Measurements from ENCODE around the gene CLBA1.
A peak's percentile ranks its signal among the peaks of the same experiment; 100 is the strongest.
"Not testable (repeated sequence)": the region's sequence is repeated elsewhere in the genome, so short reads cannot be mapped to it uniquely, and the experiment has no call there.

CLBA1 gene

DNA sequence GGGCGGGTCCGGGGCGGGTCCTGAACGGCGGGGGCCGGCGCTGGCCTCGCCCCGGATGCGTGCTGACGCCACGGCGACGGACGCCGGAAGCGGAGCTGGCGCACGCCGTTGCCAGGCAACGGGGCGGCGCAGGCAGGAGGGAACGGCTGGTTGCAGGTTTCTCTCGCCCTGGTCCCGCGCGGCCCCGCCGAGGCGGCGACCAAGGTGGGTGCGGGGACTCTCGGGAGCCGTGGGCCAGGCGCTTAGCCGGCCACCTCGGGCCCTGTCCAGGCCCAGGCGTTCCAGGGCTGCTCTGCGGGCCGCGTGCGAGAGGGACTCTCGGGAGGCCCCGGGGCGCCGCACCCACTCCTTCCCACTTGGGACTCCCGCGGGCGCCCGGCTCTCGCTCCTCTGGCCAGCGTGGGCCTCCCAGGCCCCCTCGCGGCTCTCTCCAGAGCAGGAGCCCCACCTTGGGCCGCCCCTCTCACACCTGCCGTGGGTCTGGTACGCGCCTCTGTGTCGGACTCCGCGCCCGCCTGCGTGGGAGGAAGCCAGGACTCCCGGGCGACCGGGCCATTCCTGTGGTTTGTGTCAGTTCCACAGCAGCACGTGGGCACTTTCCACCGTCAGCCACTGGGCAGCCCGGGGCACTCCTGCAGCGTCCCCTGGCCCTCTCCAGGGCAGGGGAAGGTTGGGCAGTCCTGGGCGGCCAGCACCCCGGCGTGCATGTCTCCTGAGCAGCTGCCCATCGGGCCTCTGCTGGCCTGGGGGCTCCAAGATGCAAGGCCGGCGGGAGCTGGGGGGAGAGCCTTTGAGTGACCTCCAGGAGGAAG lies at the start of gene CLBA1:
Gene CLBA1, plus strand, starts transcription at position 114 of the 812 bp plus-strand sequence. Its CDS starts 644 bp downstream, at position 758.
- DNase-seq (ENCODE audit: extremely low read depth in 1 of 2, low read depth in 1 of 2): peak; percentile 76 to 84

DNA sequence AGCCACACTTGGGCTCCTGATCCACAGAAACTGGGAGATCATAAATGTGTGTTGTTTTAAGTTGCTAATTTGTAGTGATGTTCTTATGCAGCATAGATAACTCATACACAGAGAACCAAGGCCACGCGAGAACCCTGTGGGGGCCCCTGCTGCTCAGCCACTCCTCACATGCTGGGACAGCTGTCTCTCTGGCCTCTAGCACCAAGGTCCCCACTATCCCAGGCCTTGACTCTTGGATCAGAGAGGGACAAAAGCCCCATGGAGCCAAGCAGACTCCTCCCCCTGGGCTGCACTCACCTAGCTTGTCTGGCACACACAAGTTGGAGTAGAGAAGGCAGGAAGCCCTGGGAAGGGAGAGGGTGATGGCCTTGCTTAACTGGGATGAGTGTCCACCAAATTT lies 49.6 kb upstream of the CLBA1 start:
- DNase-seq (ENCODE audit: extremely low read depth in 1 of 2, low read depth in 1 of 2): no peak

DNA sequence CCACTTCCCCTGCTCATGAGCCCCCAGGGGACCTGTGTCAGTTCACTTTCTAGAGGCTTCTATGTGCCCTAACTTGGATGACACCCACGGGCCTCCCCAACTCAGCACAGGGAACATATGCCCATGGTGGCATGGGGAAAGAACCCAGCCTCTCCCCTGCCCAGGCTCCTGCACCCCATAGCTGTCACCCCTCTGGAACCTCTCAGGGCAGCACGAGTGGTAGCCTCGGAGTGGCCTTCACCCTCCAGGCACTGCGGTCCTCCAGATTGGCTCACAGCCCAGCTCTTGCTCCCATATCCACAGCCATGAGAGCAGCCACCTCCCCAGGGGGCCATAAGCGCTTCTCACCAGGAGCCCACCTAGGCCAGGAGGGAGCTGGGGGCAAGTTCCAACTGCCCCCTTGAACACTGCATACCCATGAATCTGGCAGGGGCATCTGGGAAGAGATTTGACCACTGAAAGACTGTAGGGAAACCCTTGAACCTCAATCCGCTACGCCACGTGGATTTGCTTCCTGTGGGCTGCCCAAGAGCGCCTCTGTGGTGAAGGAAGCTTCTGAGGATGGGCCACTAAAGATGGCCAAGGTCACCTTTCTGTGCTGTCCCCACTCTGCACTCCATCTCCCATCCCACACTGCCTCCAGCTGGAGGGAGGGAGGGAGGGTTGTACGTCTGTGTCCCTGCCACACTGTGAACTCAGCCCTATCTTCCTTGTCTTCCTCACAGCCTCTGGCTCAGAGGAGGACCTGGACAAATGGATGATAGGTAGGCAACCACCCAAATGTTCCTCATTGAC lies 49.0 kb upstream of the CLBA1 start:
- no peak for DNase-seq (ENCODE audit: extremely low read depth in 1 of 2, low read depth in 1 of 2)

DNA sequence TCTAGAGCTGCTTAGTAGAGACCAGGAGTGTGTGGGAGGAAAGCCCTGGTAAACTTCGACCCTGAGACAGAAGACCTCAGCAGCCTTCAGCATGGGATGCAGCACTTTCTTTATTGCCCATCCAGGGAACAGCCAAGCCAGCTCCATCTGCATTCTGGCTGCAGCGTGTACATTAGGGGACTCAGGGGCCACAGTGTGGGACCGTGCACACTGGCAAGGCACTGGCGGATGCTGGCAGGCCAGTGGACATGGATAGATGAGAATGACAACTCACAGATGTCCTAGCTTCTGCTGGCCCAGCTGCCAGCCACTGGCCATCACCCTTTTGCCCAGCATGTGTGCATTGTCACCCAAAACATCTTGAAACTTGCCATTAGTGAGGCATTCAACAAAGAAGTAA lies 48.4 kb upstream of the CLBA1 start:
- no peak for DNase-seq (ENCODE audit: extremely low read depth in 1 of 2, low read depth in 1 of 2)

DNA sequence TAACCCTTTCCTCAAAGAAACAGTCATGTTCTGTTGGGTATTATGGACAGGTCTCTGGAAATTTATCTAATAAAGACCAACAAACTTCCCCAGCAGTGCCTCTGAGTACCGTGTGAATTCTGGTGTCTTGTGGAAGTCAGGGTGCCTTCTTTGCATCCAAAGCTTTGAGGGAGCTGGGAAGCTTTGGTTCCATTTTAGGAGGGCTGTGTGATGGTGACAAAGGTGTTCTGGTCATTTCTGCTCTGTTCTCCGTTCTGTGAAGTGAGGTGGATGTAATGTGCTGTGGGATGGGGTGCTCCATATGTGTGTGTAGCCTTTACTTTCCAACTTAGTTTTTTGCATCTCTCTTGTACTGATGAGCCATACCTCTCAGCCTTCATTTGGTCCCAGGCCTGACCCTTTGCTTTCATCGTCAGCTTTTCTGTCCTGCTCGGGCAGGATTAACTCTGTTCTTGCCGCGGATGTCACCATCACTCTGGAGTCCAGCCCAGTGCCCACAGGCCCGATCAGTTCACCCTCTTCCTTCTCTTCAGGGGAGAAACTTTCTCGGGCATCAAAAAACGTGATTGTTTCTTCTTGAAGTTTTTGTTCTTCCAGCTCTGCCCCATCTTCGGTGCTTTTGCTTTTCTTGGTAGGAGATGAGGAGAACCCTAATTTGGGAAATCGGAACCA lies 47.8 kb upstream of the CLBA1 start:
- DNase-seq (ENCODE audit: extremely low read depth in 1 of 2, low read depth in 1 of 2): no peak

DNA sequence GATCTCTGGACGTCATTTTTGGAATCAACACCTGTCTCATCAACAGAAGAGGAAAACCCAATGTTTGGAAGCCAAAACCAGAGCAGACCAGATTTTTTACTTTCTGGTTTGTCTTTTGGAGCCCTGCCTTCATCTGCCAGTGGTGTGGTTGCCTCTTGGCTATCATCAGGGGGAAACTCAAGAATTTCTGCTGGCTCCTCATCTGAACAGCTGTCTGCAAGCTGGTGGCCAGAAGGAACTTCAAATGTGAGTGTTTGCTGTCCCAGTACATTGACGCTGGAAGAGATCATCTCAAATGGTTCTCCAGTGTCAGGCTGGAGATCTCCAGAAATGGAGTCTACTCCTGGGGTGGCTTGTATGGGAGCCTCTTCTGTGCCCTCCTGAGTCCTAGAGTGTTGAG lies 47.2 kb upstream of the CLBA1 start:
- no peak for DNase-seq (ENCODE audit: extremely low read depth in 1 of 2, low read depth in 1 of 2)

DNA sequence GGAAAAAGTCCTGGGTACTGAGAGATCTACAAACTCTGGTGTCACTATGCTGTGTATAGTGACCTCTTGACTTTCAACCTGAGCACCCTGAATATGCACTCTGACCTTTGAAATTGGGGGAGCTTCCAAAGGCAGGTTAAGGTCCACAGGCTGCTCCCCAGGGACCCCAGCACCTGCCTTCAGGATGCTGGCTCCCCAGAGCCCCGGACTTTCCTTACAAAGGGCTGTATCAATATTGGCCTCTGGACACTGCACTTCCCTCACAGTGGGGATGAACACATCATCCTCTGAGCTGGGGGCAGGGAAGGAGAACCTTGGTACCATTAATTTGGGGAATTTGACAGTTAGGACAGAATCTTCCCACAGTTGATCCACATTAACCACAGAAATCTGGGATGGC lies 46.6 kb upstream of the CLBA1 start:
- no peak for DNase-seq (ENCODE audit: extremely low read depth in 1 of 2, low read depth in 1 of 2)

DNA sequence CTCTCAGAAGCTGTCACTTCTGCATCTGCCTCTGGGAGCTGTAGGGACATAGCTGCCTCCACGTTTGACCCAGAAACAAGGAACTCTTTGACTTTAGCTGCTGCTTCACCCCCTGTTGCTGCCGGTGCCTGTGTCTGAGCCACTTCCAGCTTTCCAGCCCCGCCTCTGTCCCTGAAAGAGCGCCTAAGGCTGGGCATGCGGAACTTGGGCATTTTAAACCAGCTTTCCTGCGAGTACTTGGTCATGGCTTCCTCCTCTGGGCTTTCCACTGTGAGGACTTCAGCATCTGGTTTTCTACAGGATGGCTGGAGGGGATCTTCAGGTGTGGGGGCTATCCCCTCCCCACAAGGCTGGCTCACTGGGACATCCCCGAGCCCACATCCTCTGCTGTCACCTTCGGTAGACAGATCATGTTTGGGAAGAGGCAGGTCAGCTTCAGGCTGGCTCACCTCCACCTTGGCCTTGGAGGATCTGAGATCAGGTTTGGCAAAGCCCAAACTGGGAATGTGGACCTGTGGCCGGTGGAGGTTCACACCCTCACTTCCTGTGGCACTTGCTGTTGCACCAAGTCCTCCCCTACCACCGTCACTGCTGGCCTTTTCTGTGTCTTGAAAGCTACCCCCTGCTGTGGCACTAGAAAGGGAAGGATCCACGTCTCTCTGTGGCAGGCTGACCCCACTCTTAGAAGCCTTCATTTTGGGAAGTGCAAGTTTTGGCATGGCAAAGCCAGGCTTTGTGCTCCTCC lies 45.8 kb upstream of the CLBA1 start:
- DNase-seq (ENCODE audit: extremely low read depth in 1 of 2, low read depth in 1 of 2): no peak

DNA sequence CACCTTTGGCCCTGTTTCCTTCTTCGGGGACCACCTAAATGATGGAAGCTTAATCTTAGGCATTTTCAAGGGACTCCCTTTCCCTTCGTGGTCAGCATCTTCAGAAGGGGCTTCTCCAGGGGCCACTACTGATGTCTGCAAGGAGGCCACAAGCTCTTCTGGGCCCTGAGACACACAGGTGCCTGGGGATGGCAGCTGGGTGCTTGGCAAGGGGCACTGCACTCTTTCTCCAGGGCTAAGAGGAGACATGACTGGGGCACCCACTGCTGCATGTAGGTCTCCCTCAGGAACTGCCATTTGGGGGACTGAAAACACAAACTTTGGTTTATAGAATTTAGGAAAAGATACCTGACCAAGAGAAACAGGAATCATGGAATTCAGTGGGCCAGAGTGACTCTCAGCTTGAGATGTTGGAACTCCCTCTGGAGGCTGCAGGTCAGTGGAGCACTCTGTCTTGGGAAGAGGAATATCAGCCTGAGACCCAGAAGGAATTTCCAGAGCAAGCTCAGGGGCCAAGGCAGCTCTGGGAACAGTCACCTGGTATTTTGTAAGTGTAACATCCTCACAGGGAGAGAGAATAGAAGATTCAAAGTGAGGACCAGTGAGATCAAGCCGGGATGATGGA lies 45.0 kb upstream of the CLBA1 start:
- DNase-seq (ENCODE audit: extremely low read depth in 1 of 2, low read depth in 1 of 2): no peak

DNA sequence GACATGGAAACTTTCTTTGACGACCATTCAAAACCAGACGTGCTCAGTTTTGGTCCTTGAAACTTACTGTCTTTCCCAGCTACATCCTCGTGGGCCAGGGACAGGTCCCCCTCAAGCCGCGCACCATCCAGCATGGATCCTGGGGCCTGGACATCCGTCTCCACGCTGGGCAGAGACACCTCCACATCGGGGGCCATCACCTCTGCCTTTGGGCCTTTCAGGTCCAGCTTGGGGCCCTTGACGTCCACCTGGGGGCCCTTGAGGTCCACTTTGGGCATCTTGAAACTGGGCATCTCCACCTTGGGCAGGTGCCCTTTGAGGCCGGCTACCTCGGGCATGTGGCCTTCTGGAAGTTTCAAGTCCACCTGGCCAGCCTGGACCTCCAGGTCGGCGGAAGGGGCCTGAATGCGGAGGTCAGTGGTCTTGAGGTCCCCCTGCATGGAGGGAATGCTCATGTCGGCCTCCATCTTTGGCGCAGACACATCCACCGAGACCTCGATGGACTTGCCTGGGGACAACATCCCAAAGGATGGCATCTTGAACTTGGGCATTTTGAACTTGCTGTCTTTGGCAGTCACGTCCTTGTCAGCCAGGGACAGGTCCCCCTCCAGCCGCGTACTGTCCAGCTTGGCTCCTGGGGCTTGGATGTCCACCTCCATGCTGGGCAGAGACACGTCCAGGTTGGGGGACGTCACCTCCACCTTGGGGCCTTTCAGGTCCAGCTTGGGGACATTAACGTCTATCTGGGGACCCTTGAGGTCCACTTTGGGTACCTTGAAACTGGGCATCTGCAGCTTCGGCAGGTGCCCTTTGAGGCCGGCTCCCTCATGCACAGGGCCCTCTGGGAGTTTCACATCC lies 43.9 kb upstream of the CLBA1 start:
- DNase-seq (ENCODE audit: extremely low read depth in 1 of 2, low read depth in 1 of 2): no peak

DNA sequence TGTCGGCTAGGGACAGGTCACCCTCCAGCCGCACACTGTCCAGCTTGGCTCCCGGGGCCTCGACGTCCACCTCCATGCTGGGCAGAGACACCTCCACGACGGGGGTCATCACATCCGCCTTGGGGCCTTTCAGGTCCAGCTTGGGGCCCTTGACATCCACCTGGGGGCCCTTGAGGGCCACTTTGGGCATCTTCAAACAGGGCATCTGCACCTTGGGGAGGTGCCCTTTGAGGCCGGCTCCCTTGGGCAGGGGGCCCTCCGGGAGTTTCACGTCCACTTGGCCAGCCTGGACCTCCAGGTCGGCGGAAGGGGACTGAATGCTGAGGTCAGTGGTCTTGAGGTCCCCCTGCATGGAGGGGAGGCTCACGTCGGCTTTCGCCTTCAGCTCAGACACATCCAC lies 43.0 kb upstream of the CLBA1 start:
- no peak for DNase-seq (ENCODE audit: extremely low read depth in 1 of 2, low read depth in 1 of 2)

DNA sequence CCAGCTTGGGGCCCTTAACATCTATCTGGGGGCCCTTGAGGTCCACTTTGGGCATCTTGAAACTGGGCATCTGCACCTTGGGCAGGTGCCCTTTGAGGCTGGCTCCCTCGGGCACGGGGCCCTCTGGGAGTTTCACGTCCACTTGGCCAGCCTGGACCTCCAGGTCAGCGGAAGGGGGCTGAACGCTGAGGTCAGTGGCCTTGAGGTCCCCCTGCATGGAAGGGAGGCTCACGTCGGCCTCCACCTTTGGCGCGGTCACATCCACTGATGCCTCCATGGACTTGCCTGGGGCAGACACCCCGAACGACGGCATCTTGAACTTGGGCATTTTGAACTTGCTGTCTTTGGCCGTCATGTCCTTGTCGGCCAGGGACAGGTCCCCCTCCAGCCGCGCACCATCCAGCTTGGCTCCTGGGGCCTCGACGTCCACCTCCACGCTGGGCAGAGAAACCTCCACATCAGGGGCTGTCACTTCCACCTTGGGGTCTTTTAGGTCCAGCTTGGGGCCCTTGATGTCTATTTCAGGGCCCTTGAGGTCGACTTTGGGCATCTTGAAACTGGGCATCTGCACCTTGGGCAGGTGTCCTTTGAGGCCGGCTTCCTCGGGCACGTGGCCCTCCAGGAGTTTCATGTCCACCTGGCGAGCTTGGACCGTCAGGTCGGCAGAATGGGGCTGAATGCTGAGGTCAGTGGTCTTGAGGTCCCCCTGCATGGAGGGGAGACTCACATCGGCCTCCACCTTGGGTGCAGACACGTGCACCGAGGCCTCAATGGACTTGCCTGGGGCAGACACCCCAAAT lies 42.2 kb upstream of the CLBA1 start:
- not testable (repeated sequence) for DNase-seq (ENCODE audit: extremely low read depth in 1 of 2, low read depth in 1 of 2)

DNA sequence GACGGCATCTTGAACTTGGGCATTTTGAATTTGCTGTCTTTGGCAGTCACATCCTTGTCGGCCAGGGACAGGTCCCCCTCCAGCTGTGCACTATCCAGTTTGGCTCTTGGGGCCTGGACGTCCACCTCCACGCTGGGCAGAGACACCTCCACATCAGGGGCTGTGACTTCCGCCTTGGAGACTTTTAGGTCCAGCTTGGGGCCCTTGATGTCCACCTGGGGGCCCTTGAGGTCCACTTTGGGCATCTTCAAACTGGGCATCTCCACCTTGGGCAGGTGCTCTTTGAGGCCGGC lies 41.6 kb upstream of the CLBA1 start:
- not testable (repeated sequence) for DNase-seq (ENCODE audit: extremely low read depth in 1 of 2, low read depth in 1 of 2)

DNA sequence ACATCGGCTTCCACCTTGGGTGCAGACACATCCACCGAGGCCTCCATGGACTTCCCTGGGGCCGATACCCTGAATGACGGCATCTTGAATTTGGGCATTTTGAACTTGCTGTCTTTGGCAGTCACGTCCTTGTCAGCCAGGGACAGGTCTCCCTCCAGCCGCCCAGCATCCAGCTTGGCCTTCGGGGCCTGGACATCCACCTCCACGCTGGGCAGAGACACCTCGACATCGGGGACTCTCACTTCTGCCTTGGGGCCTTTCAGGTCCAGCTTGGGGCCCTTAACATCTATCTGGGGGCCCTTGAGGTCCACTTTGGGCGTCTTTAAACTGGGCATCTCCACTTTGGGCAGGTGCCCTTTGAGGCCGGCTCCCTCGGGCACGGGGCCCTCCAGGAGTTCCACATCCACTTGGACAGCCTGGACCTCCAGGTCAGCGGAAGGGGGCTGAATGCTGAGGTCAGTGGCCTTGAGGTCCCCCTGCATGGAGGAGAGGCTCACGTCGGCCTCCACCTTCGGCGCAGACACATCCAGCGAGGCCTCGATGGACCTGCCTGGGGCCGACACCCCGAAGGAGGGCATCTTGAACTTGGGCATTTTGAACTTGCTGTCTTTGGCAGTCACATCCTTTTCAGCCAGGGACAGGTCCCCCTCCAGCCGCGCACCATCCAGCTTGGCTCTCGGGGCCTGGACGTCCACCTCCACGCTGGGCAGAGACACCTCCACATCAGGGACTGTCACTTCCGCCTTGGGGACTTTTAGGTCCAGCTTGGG lies 41.0 kb upstream of the CLBA1 start:
- DNase-seq (ENCODE audit: extremely low read depth in 1 of 2, low read depth in 1 of 2): not testable (repeated sequence)

DNA sequence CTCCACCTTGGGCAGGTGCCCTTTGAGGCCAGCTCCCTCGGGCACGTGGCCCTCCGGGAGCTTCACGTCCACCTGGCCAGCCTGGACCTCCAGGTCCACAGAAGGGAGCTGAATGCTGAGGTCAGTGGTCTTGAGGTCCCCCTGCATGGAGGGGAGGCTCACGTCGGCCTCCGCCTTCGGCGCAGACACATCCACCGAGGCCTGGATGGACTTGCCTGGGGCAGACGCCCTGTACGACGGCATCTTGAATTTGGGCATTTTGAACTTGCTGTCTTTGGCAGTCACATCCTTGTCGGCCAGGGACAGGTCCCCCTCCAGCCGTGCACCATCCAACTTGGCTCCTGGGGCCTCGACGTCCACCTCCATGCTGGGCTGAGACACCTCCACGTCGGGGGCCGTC lies 40.3 kb upstream of the CLBA1 start:
- DNase-seq (ENCODE audit: extremely low read depth in 1 of 2, low read depth in 1 of 2): not testable (repeated sequence)

DNA sequence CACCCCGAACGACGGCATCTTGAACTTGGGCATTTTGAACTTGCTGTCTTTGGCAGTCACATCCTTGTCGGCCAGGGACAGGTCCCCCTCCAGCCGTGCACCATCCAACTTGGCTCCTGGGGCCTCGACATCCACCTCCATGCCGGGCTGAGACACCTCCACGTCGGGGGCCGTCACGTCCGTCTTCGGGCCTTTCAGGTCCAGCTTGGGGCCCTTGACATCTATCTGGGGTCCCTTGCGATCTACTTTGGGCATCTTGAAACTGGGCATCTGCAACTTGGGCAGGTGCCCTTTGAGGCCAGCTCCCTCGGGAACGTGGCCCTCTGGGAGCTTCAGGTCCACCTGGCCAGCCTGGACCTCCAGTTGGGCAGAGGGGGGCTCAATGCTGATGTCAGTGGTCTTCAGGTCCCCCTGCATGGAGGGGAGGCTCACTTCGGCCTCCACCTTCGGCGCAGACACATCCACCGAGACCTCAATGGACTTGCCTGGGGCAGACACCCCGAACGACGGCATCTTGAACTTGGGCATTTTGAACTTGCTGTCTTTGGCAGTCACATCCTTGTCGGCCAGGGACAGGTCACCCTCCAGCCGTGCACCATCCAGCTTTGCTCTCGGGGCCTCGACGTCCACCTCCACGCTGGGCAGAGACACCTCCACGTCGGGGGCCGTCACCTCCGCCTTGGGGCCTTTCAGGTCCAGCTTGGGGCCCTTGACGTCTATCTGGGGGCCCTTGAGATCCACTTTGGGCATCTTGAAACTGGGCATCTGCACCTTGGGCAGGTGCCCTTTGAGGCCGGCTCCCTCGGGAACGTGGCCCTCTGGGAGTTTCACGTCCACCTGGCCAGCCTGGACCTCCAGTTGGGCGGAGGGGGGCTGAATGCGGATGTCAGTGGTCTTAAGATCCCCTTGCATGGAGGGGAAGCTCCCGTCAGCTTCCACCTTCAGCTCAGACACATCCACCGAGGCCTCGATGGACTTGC lies 39.3 kb upstream of the CLBA1 start:
- DNase-seq (ENCODE audit: extremely low read depth in 1 of 2, low read depth in 1 of 2): not testable (repeated sequence)

DNA sequence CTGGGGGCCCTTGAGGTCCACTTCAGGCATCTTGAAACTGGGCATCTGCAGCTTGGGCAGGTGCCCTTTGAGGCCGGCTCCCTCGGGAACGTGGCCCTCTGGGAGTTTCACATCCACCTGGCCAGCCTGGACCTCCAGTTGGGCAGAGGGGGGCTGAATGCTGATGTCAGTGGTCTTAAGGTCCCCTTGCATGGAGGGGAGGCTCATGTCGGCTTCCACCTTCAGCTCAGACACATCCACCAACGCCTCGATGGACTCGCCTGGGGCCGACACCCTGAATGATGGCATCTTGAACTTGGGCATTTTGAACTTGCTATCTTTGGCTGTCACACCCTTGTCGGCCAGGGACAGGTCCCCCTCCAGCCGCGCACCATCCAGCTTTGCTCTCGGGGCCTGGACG lies 38.4 kb upstream of the CLBA1 start:
- DNase-seq (ENCODE audit: extremely low read depth in 1 of 2, low read depth in 1 of 2): not testable (repeated sequence)
